K562 (cell line): Measurements from ENCODE around the gene MFSD12. TPM values are rescaled to one million over a fixed set of nuclear protein-coding genes. Genes with fewer than 3 reads are reported as not detected.

Source experiments
- L3MBTL2 ChIP-seq: fragments of 450-650 bp; IDR thresholded peaks from 2 replicates; pipeline ENCODE4 v1.6.1; 2016; ENCODE audit warnings: mild to moderate bottlenecking, moderate library complexity
- PCBP2 ChIP-seq: fragments of 200-400 bp; formaldehyde crosslinking; IDR thresholded peaks from 2 replicates; pipeline ENCODE4 v1.6.1; 2018; ENCODE audit warnings: low read length, low read depth, mild to moderate bottlenecking, moderate library complexity; ENCODE audit not compliant: poor library complexity, severe bottlenecking
- ZBTB17 ChIP-seq: fragments of 450-650 bp; formaldehyde crosslinking; IDR thresholded peaks from 2 replicates; pipeline ENCODE4 v1.4.0; 2020; ENCODE audit warnings: mild to moderate bottlenecking
- polyA plus RNA-seq, 8 experiments: library from polyadenylated mRNA; depleted of rRNA in 4 of 8; stranded (reverse) in 5 of 8; unstranded in 3 of 8; fragments of >200 nt; fragmentation: Nextera tagmentation in 2 of 8; fragmentation: Illumina TruSeq in 1 of 8; extraction: Ambion mirVana in 2 of 8; extraction: Trizol in 1 of 8; gene quantifications; 2 replicates each; pipeline versions ENCODE4 v1.2.1 to v1.2.3, GENCODE V29; 2011 to 2014; ENCODE audit warnings: inconsistent platforms in 1 of 8, missing spikeins in 1 of 8
- total RNA-seq, 7 experiments: library from RNA; depleted of rRNA in 6 of 7; stranded (reverse); fragments of >200 nt in 6 of 7; fragmentation: Illumina TruSeq in 2 of 7; extraction: Trizol in 2 of 7; gene quantifications; 2 replicates each; pipeline versions ENCODE4 v1.2.1 to v1.2.3, GENCODE V29; 2011 to 2021; ENCODE audit warnings: low replicate concordance in 1 of 7
- TF ChIP-seq, protein P1 (sequence below): fragments of 450-650 bp; IDR thresholded peaks from 2 replicates; pipeline ENCODE4 v1.6.1; 2016; ENCODE audit warnings: mild to moderate bottlenecking, moderate library complexity
- TF ChIP-seq, protein P2 (sequence below), 2 experiments: fragments of 450-650 bp in 1 of 2; sonication (generic) in 1 of 2; formaldehyde crosslinking in 1 of 2; IDR thresholded peaks; 2 replicates each; pipeline versions ENCODE4 v1.7.1 to v1.9.0; 2016 to 2022; ENCODE audit warnings: inconsistent platforms in 1 of 2, mild to moderate bottlenecking in 1 of 2, missing genetic modification reagents in 1 of 2

MFSD12 gene
- total and polyA plus RNA-seq, 9 of the 15 experiments (the other 6 are each of a cell fraction or from before 2014, with no cell fraction given), result 0.69 to 112 (median 31.8) TPM

DNA sequence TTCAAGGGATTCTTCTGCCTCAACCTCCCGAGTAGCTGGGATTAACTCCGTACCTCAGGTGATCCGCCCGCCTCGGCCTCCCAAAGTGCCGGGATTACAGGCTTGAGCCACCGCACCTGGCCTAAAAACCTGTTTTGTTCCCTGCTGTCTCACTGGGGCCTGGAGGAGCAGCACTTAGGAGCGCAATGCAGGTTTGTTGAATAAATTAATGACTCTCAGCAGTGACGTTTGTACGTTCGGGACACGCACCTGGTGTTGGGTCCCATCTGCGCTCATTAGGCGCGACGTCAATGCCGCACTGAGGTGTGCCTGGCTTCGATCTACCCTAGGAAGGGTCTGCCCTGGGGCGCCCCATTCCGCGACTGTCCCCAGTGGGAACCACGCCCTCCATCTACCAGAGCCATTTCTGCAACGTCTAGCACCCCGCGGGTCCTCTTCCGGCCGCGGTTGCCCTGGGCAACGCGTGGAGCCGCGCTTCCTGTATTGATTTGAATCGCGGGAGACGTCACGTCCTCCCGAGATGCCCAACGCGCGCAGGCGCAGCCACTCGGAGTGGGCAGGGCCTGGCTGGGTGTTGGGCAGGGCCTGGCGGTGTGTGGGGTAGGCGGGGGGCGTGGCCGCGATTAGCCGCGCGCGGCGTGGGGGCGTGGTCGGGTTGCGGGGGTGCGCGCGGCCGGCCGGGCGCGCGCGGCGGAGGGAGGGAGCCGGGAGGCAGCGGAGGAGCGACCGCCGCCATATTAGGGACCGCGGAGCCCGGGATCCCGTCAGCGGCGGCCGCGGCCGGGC is 51.6 kb downstream of the MFSD12 start, which contains the start of gene FZR1 (continued):
- TF ChIP-seq, protein P1, sequence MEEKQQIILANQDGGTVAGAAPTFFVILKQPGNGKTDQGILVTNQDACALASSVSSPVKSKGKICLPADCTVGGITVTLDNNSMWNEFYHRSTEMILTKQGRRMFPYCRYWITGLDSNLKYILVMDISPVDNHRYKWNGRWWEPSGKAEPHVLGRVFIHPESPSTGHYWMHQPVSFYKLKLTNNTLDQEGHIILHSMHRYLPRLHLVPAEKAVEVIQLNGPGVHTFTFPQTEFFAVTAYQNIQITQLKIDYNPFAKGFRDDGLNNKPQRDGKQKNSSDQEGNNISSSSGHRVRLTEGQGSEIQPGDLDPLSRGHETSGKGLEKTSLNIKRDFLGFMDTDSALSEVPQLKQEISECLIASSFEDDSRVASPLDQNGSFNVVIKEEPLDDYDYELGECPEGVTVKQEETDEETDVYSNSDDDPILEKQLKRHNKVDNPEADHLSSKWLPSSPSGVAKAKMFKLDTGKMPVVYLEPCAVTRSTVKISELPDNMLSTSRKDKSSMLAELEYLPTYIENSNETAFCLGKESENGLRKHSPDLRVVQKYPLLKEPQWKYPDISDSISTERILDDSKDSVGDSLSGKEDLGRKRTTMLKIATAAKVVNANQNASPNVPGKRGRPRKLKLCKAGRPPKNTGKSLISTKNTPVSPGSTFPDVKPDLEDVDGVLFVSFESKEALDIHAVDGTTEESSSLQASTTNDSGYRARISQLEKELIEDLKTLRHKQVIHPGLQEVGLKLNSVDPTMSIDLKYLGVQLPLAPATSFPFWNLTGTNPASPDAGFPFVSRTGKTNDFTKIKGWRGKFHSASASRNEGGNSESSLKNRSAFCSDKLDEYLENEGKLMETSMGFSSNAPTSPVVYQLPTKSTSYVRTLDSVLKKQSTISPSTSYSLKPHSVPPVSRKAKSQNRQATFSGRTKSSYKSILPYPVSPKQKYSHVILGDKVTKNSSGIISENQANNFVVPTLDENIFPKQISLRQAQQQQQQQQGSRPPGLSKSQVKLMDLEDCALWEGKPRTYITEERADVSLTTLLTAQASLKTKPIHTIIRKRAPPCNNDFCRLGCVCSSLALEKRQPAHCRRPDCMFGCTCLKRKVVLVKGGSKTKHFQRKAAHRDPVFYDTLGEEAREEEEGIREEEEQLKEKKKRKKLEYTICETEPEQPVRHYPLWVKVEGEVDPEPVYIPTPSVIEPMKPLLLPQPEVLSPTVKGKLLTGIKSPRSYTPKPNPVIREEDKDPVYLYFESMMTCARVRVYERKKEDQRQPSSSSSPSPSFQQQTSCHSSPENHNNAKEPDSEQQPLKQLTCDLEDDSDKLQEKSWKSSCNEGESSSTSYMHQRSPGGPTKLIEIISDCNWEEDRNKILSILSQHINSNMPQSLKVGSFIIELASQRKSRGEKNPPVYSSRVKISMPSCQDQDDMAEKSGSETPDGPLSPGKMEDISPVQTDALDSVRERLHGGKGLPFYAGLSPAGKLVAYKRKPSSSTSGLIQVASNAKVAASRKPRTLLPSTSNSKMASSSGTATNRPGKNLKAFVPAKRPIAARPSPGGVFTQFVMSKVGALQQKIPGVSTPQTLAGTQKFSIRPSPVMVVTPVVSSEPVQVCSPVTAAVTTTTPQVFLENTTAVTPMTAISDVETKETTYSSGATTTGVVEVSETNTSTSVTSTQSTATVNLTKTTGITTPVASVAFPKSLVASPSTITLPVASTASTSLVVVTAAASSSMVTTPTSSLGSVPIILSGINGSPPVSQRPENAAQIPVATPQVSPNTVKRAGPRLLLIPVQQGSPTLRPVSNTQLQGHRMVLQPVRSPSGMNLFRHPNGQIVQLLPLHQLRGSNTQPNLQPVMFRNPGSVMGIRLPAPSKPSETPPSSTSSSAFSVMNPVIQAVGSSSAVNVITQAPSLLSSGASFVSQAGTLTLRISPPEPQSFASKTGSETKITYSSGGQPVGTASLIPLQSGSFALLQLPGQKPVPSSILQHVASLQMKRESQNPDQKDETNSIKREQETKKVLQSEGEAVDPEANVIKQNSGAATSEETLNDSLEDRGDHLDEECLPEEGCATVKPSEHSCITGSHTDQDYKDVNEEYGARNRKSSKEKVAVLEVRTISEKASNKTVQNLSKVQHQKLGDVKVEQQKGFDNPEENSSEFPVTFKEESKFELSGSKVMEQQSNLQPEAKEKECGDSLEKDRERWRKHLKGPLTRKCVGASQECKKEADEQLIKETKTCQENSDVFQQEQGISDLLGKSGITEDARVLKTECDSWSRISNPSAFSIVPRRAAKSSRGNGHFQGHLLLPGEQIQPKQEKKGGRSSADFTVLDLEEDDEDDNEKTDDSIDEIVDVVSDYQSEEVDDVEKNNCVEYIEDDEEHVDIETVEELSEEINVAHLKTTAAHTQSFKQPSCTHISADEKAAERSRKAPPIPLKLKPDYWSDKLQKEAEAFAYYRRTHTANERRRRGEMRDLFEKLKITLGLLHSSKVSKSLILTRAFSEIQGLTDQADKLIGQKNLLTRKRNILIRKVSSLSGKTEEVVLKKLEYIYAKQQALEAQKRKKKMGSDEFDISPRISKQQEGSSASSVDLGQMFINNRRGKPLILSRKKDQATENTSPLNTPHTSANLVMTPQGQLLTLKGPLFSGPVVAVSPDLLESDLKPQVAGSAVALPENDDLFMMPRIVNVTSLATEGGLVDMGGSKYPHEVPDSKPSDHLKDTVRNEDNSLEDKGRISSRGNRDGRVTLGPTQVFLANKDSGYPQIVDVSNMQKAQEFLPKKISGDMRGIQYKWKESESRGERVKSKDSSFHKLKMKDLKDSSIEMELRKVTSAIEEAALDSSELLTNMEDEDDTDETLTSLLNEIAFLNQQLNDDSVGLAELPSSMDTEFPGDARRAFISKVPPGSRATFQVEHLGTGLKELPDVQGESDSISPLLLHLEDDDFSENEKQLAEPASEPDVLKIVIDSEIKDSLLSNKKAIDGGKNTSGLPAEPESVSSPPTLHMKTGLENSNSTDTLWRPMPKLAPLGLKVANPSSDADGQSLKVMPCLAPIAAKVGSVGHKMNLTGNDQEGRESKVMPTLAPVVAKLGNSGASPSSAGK, result no peak
- TF ChIP-seq PCBP2 (no peak), ZBTB17 (CRISPR knock-in tag) (0 out of 2 replicates have a peak, but pooled peaks have one; percentile 43), L3MBTL2 (peak; percentile 79)
- TF ChIP-seq, protein P2, sequence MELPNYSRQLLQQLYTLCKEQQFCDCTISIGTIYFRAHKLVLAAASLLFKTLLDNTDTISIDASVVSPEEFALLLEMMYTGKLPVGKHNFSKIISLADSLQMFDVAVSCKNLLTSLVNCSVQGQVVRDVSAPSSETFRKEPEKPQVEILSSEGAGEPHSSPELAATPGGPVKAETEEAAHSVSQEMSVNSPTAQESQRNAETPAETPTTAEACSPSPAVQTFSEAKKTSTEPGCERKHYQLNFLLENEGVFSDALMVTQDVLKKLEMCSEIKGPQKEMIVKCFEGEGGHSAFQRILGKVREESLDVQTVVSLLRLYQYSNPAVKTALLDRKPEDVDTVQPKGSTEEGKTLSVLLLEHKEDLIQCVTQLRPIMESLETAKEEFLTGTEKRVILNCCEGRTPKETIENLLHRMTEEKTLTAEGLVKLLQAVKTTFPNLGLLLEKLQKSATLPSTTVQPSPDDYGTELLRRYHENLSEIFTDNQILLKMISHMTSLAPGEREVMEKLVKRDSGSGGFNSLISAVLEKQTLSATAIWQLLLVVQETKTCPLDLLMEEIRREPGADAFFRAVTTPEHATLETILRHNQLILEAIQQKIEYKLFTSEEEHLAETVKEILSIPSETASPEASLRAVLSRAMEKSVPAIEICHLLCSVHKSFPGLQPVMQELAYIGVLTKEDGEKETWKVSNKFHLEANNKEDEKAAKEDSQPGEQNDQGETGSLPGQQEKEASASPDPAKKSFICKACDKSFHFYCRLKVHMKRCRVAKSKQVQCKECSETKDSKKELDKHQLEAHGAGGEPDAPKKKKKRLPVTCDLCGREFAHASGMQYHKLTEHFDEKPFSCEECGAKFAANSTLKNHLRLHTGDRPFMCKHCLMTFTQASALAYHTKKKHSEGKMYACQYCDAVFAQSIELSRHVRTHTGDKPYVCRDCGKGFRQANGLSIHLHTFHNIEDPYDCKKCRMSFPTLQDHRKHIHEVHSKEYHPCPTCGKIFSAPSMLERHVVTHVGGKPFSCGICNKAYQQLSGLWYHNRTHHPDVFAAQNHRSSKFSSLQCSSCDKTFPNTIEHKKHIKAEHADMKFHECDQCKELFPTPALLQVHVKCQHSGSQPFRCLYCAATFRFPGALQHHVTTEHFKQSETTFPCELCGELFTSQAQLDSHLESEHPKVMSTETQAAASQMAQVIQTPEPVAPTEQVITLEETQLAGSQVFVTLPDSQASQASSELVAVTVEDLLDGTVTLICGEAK (IDR thresholded peaks at IDR 0.05), result peak; percentile 92
- TF ChIP-seq, protein P2 (CRISPR knock-in tag; IDR thresholded peaks at IDR 0.05), result no peak
